HL-60 (cell line): ENCODE measurements around the gene WIPF1.

Source experiments
- TF ChIP-seq, protein P1 (sequence below): IDR thresholded peaks from one replicate; pipeline ENCODE4 v1.5.1; 2011; ENCODE audit warnings: low read length, control low read depth, inconsistent platforms; ENCODE audit not compliant: insufficient read depth
- TF ChIP-seq, protein P2 (sequence below): IDR thresholded peaks from 2 replicates; pipeline ENCODE4 v1.6.1; 2012; ENCODE audit warnings: low read depth; ENCODE audit not compliant: insufficient replicate concordance

DNA sequence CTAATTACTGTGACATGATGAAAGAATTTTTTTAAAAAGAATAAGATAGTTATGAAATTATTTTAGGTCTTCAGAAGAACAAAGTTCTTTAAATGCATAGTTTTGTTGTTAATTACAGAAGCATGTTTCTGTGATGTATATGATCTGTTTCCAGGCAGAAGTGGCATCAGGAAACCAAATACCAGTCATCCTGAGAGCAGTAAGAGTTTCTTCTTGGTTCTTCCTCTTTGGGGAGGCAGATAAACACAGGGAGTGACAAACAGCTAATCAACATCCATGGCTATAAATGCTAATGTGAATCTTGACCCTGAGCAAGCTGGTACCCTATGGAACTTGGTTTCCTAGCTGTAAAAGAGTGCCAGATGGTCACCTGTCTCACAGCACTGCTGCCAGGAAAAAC is 29.2 kb downstream of the WIPF1 start:
- TF ChIP-seq, protein P1, sequence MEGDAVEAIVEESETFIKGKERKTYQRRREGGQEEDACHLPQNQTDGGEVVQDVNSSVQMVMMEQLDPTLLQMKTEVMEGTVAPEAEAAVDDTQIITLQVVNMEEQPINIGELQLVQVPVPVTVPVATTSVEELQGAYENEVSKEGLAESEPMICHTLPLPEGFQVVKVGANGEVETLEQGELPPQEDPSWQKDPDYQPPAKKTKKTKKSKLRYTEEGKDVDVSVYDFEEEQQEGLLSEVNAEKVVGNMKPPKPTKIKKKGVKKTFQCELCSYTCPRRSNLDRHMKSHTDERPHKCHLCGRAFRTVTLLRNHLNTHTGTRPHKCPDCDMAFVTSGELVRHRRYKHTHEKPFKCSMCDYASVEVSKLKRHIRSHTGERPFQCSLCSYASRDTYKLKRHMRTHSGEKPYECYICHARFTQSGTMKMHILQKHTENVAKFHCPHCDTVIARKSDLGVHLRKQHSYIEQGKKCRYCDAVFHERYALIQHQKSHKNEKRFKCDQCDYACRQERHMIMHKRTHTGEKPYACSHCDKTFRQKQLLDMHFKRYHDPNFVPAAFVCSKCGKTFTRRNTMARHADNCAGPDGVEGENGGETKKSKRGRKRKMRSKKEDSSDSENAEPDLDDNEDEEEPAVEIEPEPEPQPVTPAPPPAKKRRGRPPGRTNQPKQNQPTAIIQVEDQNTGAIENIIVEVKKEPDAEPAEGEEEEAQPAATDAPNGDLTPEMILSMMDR: no peak
- TF ChIP-seq, protein P2, sequence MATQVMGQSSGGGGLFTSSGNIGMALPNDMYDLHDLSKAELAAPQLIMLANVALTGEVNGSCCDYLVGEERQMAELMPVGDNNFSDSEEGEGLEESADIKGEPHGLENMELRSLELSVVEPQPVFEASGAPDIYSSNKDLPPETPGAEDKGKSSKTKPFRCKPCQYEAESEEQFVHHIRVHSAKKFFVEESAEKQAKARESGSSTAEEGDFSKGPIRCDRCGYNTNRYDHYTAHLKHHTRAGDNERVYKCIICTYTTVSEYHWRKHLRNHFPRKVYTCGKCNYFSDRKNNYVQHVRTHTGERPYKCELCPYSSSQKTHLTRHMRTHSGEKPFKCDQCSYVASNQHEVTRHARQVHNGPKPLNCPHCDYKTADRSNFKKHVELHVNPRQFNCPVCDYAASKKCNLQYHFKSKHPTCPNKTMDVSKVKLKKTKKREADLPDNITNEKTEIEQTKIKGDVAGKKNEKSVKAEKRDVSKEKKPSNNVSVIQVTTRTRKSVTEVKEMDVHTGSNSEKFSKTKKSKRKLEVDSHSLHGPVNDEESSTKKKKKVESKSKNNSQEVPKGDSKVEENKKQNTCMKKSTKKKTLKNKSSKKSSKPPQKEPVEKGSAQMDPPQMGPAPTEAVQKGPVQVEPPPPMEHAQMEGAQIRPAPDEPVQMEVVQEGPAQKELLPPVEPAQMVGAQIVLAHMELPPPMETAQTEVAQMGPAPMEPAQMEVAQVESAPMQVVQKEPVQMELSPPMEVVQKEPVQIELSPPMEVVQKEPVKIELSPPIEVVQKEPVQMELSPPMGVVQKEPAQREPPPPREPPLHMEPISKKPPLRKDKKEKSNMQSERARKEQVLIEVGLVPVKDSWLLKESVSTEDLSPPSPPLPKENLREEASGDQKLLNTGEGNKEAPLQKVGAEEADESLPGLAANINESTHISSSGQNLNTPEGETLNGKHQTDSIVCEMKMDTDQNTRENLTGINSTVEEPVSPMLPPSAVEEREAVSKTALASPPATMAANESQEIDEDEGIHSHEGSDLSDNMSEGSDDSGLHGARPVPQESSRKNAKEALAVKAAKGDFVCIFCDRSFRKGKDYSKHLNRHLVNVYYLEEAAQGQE: no peak
